Pancreas (tissue), 10 donors: Measurements from ENCODE around the gene BMAL1. TPM values are rescaled to one million over a fixed set of nuclear protein-coding genes. Genes with fewer than 3 reads are reported as not detected.

Experiments
- ATAC-seq, 4 donors: fragments of 200-7000 bp; cut with Tn5 transposase; one replicate each; pipeline versions ENCODE4 v1.8.0 to v1.9.1; 2020; ENCODE audit warnings: mild to moderate bottlenecking in 4 of 4, moderate library complexity in 4 of 4
- DNase-seq, 6 donors: peaks; one replicate each; pipeline ENCODE4 v3.0.0-alpha.2; 2020
- FAIRE-seq: peaks from 2 replicates; lab custom pipeline; 2012; peaks lifted over from hg19 to GRCh38; lab: Jason Lieb, UNC
- H3K27ac ChIP-seq, 4 donors: fragments of 200-600 bp; sonication (generic); 1 replicate in 3 of 4; 2 replicates in 1 of 4; pipeline versions ENCODE4 v1.5.0 to v1.8.0; 2020
- H3K27me3 ChIP-seq, 4 donors: fragments of 200-600 bp; one replicate each; pipeline ENCODE4 v1.8.0; 2021
- H3K36me3 ChIP-seq, 3 donors: fragments of 200-600 bp; sonication (generic) in 1 of 3; one replicate each; pipeline versions ENCODE4 v1.5.0 to v1.8.0; 2020 to 2021
- H3K4me1 ChIP-seq, 3 donors: fragments of 200-600 bp; one replicate each; pipeline ENCODE4 v1.8.0; 2021
- H3K4me3 ChIP-seq, 4 donors: fragments of 200-600 bp; sonication (generic) in 2 of 4; one replicate each; pipeline versions ENCODE4 v1.5.0 to v1.8.0; 2020 to 2021
- H3K9me3 ChIP-seq, 4 donors: fragments of 200-600 bp; one replicate each; pipeline ENCODE4 v1.8.0; 2021
- WGBS, 2 donors: extraction: QIAGEN DNeasy Blood & Tissue Kit; methylation state at CpG; one replicate each; pipeline ENCODE4 v1.1.7; 2013; 5-methylcytosine and 5-hydroxymethylcytosine counted together
- intact Hi-C, 3 donors: fragments of 100-400 bp; cut with DNase I; formaldehyde crosslinking; loops; one replicate each; pipeline versions ENCODE4 v1.11.1 to v1.14.2; 2022
- polyA plus RNA-seq, 2 donors: library from polyadenylated mRNA; stranded (reverse); fragments of 200-250 nt; gene quantifications; one replicate each; pipeline ENCODE4 v1.2.3, GENCODE V29; 2013
- total RNA-seq, 6 donors: library from RNA; stranded (reverse); fragmentation: NEBNext Ultra II Directional in 4 of 6; extraction: Animal tissue kit (Norgen Biotek cat#: 25700) in 4 of 6; gene quantifications; one replicate each; pipeline versions ENCODE4 v1.2.1 to v1.2.4, GENCODE V29; 2021 to 2023
- TF ChIP-seq, protein P1 (sequence below), 4 donors: fragments of 200-600 bp; sonication (generic) in 3 of 4; IDR thresholded peaks; one replicate each; pipeline versions ENCODE4 v1.5.0 to v1.8.0; 2021; ENCODE audit warnings: antibody characterized with exemption in 4 of 4
- donor health status: healthy with polysubstance abuse.
- donor health status: DM: no; HTN: no; CAD: no; lungs with moderate emphysema.
- donor health status: DM: no; HTN: no; CAD: no.
- donor health status: control.
- donor health status: control.
- donor health status: Bipolar disorder and iron deficiency.
- donor health status: DM: yes; HTN: yes; CAD: no.
- donor health status: DM: no; HTN: no; CAD: no.
- donor health status: DM: no; HTN: no; CAD: no.
- donor health status: DM: yes; HTN: yes; CAD: no.

BMAL1 gene
- total and polyA plus RNA-seq, 8 donors, result 6.1 to 17.3 (median 12.5) TPM

DNA sequence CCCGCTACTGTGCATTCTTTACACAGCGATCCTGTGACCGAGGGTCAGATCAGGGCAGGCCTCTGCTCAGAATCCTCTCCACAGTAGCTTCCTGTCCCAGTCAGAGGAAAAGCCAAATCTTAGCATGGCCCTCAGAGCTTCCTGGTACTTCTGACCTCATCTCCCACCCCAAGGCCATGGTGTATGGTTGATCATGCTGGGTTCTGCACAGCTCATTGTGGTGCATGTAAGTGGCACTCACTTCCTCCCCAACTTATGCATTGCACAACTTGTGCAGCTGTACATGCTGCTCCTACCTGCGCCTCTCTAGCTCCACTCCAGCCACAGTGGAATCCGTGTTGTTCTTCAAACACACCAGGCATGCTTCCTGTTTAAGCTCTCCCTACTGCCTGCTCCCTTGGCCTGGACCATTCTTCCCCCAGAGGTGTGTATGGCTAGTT, 20.3 kb downstream of the BMAL1 start:
- Histone ChIP-seq H3K36me3 (no peaks in the 10 kb centered on the region), H3K4me3 (no peak overlapping the region), H3K27ac (no peak overlapping the region), H3K27me3 (no peaks in the 10 kb centered on the region), H3K4me1 (peaks cover 0 to 3% (median 0%) of the 10 kb centered on the region in 3 donors), H3K9me3 (no peaks in the 10 kb centered on the region)
- no peak for DNase-seq
- 65 to 67% methylated on average over 5 of the region's 5 CpGs for WGBS, 2 donors
- FAIRE-seq, result no peak
- TF ChIP-seq, protein P1, sequence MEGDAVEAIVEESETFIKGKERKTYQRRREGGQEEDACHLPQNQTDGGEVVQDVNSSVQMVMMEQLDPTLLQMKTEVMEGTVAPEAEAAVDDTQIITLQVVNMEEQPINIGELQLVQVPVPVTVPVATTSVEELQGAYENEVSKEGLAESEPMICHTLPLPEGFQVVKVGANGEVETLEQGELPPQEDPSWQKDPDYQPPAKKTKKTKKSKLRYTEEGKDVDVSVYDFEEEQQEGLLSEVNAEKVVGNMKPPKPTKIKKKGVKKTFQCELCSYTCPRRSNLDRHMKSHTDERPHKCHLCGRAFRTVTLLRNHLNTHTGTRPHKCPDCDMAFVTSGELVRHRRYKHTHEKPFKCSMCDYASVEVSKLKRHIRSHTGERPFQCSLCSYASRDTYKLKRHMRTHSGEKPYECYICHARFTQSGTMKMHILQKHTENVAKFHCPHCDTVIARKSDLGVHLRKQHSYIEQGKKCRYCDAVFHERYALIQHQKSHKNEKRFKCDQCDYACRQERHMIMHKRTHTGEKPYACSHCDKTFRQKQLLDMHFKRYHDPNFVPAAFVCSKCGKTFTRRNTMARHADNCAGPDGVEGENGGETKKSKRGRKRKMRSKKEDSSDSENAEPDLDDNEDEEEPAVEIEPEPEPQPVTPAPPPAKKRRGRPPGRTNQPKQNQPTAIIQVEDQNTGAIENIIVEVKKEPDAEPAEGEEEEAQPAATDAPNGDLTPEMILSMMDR (IDR thresholded peaks at IDR 0.05), result no peak
- peak in 3 of 4 donors; percentile 40 to 54 (median 51) for ATAC-seq
- intact Hi-C loops, result no loop called here

- intact Hi-C loops, result no loop called here
- FAIRE-seq (no peak), ATAC-seq (no peak), DNase-seq (no peak)
- Histone ChIP-seq H3K27ac (no peak overlapping the region), H3K9me3 (no peaks in the 10 kb centered on the region), H3K36me3 (no peaks in the 10 kb centered on the region), H3K4me3 (no peak overlapping the region), H3K27me3 (no peaks in the 10 kb centered on the region), H3K4me1 (peaks cover 0 to 3% (median 0%) of the 10 kb centered on the region in 3 donors)
- TF ChIP-seq, protein P1 (IDR thresholded peaks at IDR 0.05), result no peak
- 62 to 68% methylated on average over 4 of the region's 4 CpGs for WGBS, 2 donors
These were observed 21.2 kb downstream of the BMAL1 start for GRCh38 chr11:13298765-13299164.

GRCh38 chr11:13301522-13301921, 23.9 kb downstream of the BMAL1 start:
- Histone ChIP-seq H3K27me3 (no peaks in the 10 kb centered on the region), H3K4me1 (no peaks in the 10 kb centered on the region), H3K4me3 (no peak overlapping the region), H3K27ac (no peak overlapping the region), H3K36me3 (no peaks in the 10 kb centered on the region), H3K9me3 (no peaks in the 10 kb centered on the region)
- TF ChIP-seq, protein P1 (IDR thresholded peaks at IDR 0.05), result no peak
- no peak for DNase-seq
- FAIRE-seq, result no peak
- ATAC-seq, result no peak
- intact Hi-C loops, result no loop called here

- H3K4me1 ChIP-seq, result no peaks in the 10 kb centered on the region
- FAIRE-seq, result no peak
- 89% methylated on average over 8 of the region's 8 CpGs for WGBS, 2 donors
- no peaks in the 10 kb centered on the region for H3K27me3 ChIP-seq
- no peak overlapping the region for H3K4me3 ChIP-seq
- no peaks in the 10 kb centered on the region for H3K36me3 ChIP-seq
- intact Hi-C loops, result no loop called here
- TF ChIP-seq, protein P1 (IDR thresholded peaks at IDR 0.05), result no peak
- no peak for DNase-seq
- H3K27ac ChIP-seq, result no peak overlapping the region
- H3K9me3 ChIP-seq, result no peaks in the 10 kb centered on the region
- no peak for ATAC-seq
These were observed 24.9 kb downstream of the BMAL1 start for GRCh38 chr11:13302420-13302958.
